ENCODE results near the gene S100A2.
"Not testable (repeated sequence)": the region's sequence is repeated elsewhere in the genome, so short reads cannot be mapped to it uniquely, and the experiment has no call there.

S100A2 gene

GRCh38 chr1:153578490-153578889 lies 12.8 kb upstream of the S100A2 start:
- TF ChIP-seq Cebpa-rat (IDR thresholded peaks at IDR 0.05): no peak
- Histone ChIP-seq H4K20me1 (no peaks in the 10 kb centered on the region), H3K4me1 (peaks cover 15% of the 10 kb centered on the region), H3K36me3 (no peaks in the 10 kb centered on the region), H3K9me3 (peaks cover 6% of the 10 kb centered on the region), H3K4me2 (no peak overlapping the region), H3K27me3 (no peaks in the 10 kb centered on the region), H3K27ac (no peak overlapping the region), H3K4me3 (no peak overlapping the region), H3K9ac (no peak overlapping the region)

- no peaks in the 10 kb centered on the region for H4K20me1 ChIP-seq
- H3K27ac ChIP-seq: no peak overlapping the region
- TF ChIP-seq Cebpa-rat (IDR thresholded peaks at IDR 0.05): no peak
- no peaks in the 10 kb centered on the region for H3K27me3 ChIP-seq
- no peaks in the 10 kb centered on the region for H3K36me3 ChIP-seq
- H3K4me2 ChIP-seq: no peak overlapping the region
- H3K9me3 ChIP-seq: peaks cover 6% of the 10 kb centered on the region
- 0 out of 2 replicates have a peak overlapping the region, but pooled peaks have one; percentile 7 for H3K9ac ChIP-seq
- H3K4me1 ChIP-seq: peaks cover 24% of the 10 kb centered on the region
- no peak overlapping the region for H3K4me3 ChIP-seq
Measured at GRCh38 chr1:153577624-153578051, 12.0 kb upstream of the S100A2 start.

GRCh38 chr1:153577138-153577537 lies 11.5 kb upstream of the S100A2 start:
- H3K9ac ChIP-seq: no peak overlapping the region
- H3K27ac ChIP-seq: no peak overlapping the region

GRCh38 chr1:153575497-153575896 lies 9.9 kb upstream of the S100A2 start:
- not testable (repeated sequence) for H3K27me3 ChIP-seq, H3K36me3 ChIP-seq, H3K9ac ChIP-seq, H3K27ac ChIP-seq, H4K20me1 ChIP-seq, H3K9me3 ChIP-seq, H3K4me2 ChIP-seq, H3K4me3 ChIP-seq
- peaks cover 31% of the 10 kb centered on the region for H3K4me1 ChIP-seq

More at GRCh38 chr1:153577138-153577537, 11.5 kb upstream of the S100A2 start:
- Histone ChIP-seq H3K36me3 (no peaks in the 10 kb centered on the region), H4K20me1 (no peaks in the 10 kb centered on the region), H3K4me2 (peak overlapping the region; percentile 46), H3K27me3 (no peaks in the 10 kb centered on the region), H3K4me1 (peaks cover 29% of the 10 kb centered on the region), H3K4me3 (no peak overlapping the region), H3K9me3 (peaks cover 6% of the 10 kb centered on the region)
- no peak for TF ChIP-seq Cebpa-rat (IDR thresholded peaks at IDR 0.05)

- not testable (repeated sequence) for H3K9ac ChIP-seq
Measured at GRCh38 chr1:153575081-153575491, 9.4 kb upstream of the S100A2 start.

GRCh38 chr1:153573351-153573750 lies 7.7 kb upstream of the S100A2 start:
- no peaks in the 10 kb centered on the region for H3K27me3 ChIP-seq
- TF ChIP-seq Cebpa-rat (IDR thresholded peaks at IDR 0.05): no peak
- no peaks in the 10 kb centered on the region for H3K36me3 ChIP-seq
- no peaks in the 10 kb centered on the region for H4K20me1 ChIP-seq
- no peak overlapping the region for H3K27ac ChIP-seq
- H3K9ac ChIP-seq: no peak overlapping the region
- H3K4me3 ChIP-seq: no peak overlapping the region
- H3K9me3 ChIP-seq: peaks cover 6% of the 10 kb centered on the region
- peaks cover 38% of the 10 kb centered on the region for H3K4me1 ChIP-seq
- peak overlapping the region; percentile 71 for H3K4me2 ChIP-seq

More at GRCh38 chr1:153575081-153575491, 9.4 kb upstream of the S100A2 start:
- not testable (repeated sequence) for H3K27me3 ChIP-seq, H4K20me1 ChIP-seq, H3K27ac ChIP-seq, H3K36me3 ChIP-seq, H3K9me3 ChIP-seq, H3K4me2 ChIP-seq, H3K4me3 ChIP-seq
- H3K4me1 ChIP-seq: peaks cover 31% of the 10 kb centered on the region

- no peak for TF ChIP-seq Cebpa-rat (IDR thresholded peaks at IDR 0.05)
- peak overlapping the region; percentile 71 for H3K4me2 ChIP-seq
- no peak overlapping the region for H3K4me3 ChIP-seq
- H3K36me3 ChIP-seq: no peaks in the 10 kb centered on the region
- H4K20me1 ChIP-seq: no peaks in the 10 kb centered on the region
- H3K27me3 ChIP-seq: no peaks in the 10 kb centered on the region
- H3K9ac ChIP-seq: no peak overlapping the region
- H3K27ac ChIP-seq: no peak overlapping the region
- H3K9me3 ChIP-seq: peaks cover 6% of the 10 kb centered on the region
- H3K4me1 ChIP-seq: peaks cover 46% of the 10 kb centered on the region
Measured at GRCh38 chr1:153572569-153573015, 6.9 kb upstream of the S100A2 start.

- H3K9me3 ChIP-seq: peaks cover 6% of the 10 kb centered on the region
- TF ChIP-seq Cebpa-rat (IDR thresholded peaks at IDR 0.05): no peak
- no peak overlapping the region for H3K4me3 ChIP-seq
- H3K27me3 ChIP-seq: no peaks in the 10 kb centered on the region
- H3K4me2 ChIP-seq: no peak overlapping the region
- H3K36me3 ChIP-seq: no peaks in the 10 kb centered on the region
- H4K20me1 ChIP-seq: no peaks in the 10 kb centered on the region
- H3K4me1 ChIP-seq: peaks cover 48% of the 10 kb centered on the region
- no peak overlapping the region for H3K9ac ChIP-seq
- no peak overlapping the region for H3K27ac ChIP-seq
Measured at GRCh38 chr1:153571706-153572105, 6.1 kb upstream of the S100A2 start.

- H3K4me3 ChIP-seq: no peak overlapping the region
- H3K9ac ChIP-seq: no peak overlapping the region
- H3K27me3 ChIP-seq: no peaks in the 10 kb centered on the region
- TF ChIP-seq Cebpa-rat (IDR thresholded peaks at IDR 0.05): no peak
- H3K27ac ChIP-seq: no peak overlapping the region
- H3K4me1 ChIP-seq: peaks cover 54% of the 10 kb centered on the region
- no peaks in the 10 kb centered on the region for H3K36me3 ChIP-seq
- H3K4me2 ChIP-seq: no peak overlapping the region
- H3K9me3 ChIP-seq: peaks cover 6% of the 10 kb centered on the region
- H4K20me1 ChIP-seq: no peaks in the 10 kb centered on the region
Measured at GRCh38 chr1:153570874-153571273, 5.2 kb upstream of the S100A2 start.

- no peaks in the 10 kb centered on the region for H3K36me3 ChIP-seq
- H3K27ac ChIP-seq: no peak overlapping the region
- no peaks in the 10 kb centered on the region for H3K27me3 ChIP-seq
- no peak for TF ChIP-seq Cebpa-rat (IDR thresholded peaks at IDR 0.05)
- no peak overlapping the region for H3K4me3 ChIP-seq
- no peak overlapping the region for H3K4me2 ChIP-seq
- H3K4me1 ChIP-seq: peaks cover 66% of the 10 kb centered on the region
- no peaks in the 10 kb centered on the region for H3K9me3 ChIP-seq
- H3K9ac ChIP-seq: no peak overlapping the region
- H4K20me1 ChIP-seq: no peaks in the 10 kb centered on the region
Measured at GRCh38 chr1:153569465-153569864, 3.8 kb upstream of the S100A2 start.
